ENCODE data around the gene FOXR1.
"Not testable (repeated sequence)": the region's sequence is repeated elsewhere in the genome, so short reads cannot be mapped to it uniquely, and the experiment has no call there.

The FOXR1 gene

GRCh38 chr11:118956094-118956846 is 15.3 kb upstream of the FOXR1 start, which contains the start of gene UPK2:
TSS of gene UPK2 (plus strand) at chr11:118956298. CDS start at chr11:118956351, 53 bp downstream.
- TF ChIP-seq TAF1 (IDR thresholded peaks at IDR 0.05; ENCODE audit: borderline replicate concordance, low read depth, low read length) (no peak), POLR2A (IDR thresholded peaks at IDR 0.05; ENCODE audit: low read depth, low read length) (no peak), POLR2AphosphoS5 (IDR thresholded peaks at IDR 0.05; ENCODE audit: low read depth, low read length) (no peak)
- DNase-seq (ENCODE audit: insufficient read length) = peak; percentile 98
- peak; percentile 91 for FAIRE-seq

- DNase-seq (ENCODE audit: insufficient read length) = no peak
- no peak for TF ChIP-seq POLR2A (IDR thresholded peaks at IDR 0.05; ENCODE audit: low read depth, low read length)
- TF ChIP-seq POLR2AphosphoS5 (IDR thresholded peaks at IDR 0.05; ENCODE audit: low read depth, low read length) = no peak
- TF ChIP-seq TAF1 (IDR thresholded peaks at IDR 0.05; ENCODE audit: borderline replicate concordance, low read depth, low read length) = no peak
- no peak for FAIRE-seq
Measured at GRCh38 chr11:118956847-118957469, 14.6 kb upstream of the FOXR1 start.

GRCh38 chr11:118957549-118957948 is 14.0 kb upstream of the FOXR1 start:
- no peak for DNase-seq (ENCODE audit: insufficient read length)
- no peak for FAIRE-seq
- TF ChIP-seq TAF1 (IDR thresholded peaks at IDR 0.05; ENCODE audit: borderline replicate concordance, low read depth, low read length) = no peak
- no peak for TF ChIP-seq POLR2A (IDR thresholded peaks at IDR 0.05; ENCODE audit: low read depth, low read length)
- no peak for TF ChIP-seq POLR2AphosphoS5 (IDR thresholded peaks at IDR 0.05; ENCODE audit: low read depth, low read length)

GRCh38 chr11:118957968-118958367 is 13.6 kb upstream of the FOXR1 start:
- TF ChIP-seq TAF1 (IDR thresholded peaks at IDR 0.05; ENCODE audit: borderline replicate concordance, low read depth, low read length) (no peak), POLR2A (IDR thresholded peaks at IDR 0.05; ENCODE audit: low read depth, low read length) (no peak), POLR2AphosphoS5 (IDR thresholded peaks at IDR 0.05; ENCODE audit: low read depth, low read length) (no peak)
- DNase-seq (ENCODE audit: insufficient read length) (no peak), FAIRE-seq (no peak)

- TF ChIP-seq TAF1 (IDR thresholded peaks at IDR 0.05; ENCODE audit: borderline replicate concordance, low read depth, low read length) = no peak
- TF ChIP-seq POLR2A (IDR thresholded peaks at IDR 0.05; ENCODE audit: low read depth, low read length) = no peak
- no peak for TF ChIP-seq POLR2AphosphoS5 (IDR thresholded peaks at IDR 0.05; ENCODE audit: low read depth, low read length)
- DNase-seq (ENCODE audit: insufficient read length) = no peak
- no peak for FAIRE-seq
Measured at GRCh38 chr11:118958577-118958976, 13.0 kb upstream of the FOXR1 start.

GRCh38 chr11:118961189-118961588 is 10.4 kb upstream of the FOXR1 start:
- TF ChIP-seq POLR2A (IDR thresholded peaks at IDR 0.05; ENCODE audit: low read depth, low read length) = no peak
- TF ChIP-seq TAF1 (IDR thresholded peaks at IDR 0.05; ENCODE audit: borderline replicate concordance, low read depth, low read length) = no peak
- TF ChIP-seq POLR2AphosphoS5 (IDR thresholded peaks at IDR 0.05; ENCODE audit: low read depth, low read length) = no peak
- FAIRE-seq = no peak
- DNase-seq (ENCODE audit: insufficient read length) = no peak

GRCh38 chr11:118961591-118961990 is 10.0 kb upstream of the FOXR1 start:
- no peak for FAIRE-seq
- DNase-seq (ENCODE audit: insufficient read length) = no peak
- TF ChIP-seq TAF1 (IDR thresholded peaks at IDR 0.05; ENCODE audit: borderline replicate concordance, low read depth, low read length) (no peak), POLR2AphosphoS5 (IDR thresholded peaks at IDR 0.05; ENCODE audit: low read depth, low read length) (no peak), POLR2A (IDR thresholded peaks at IDR 0.05; ENCODE audit: low read depth, low read length) (no peak)

- FAIRE-seq; DNase-seq (ENCODE audit: insufficient read length): not testable (repeated sequence)
Measured at GRCh38 chr11:118969508-118969907, 2.1 kb upstream of the FOXR1 start.

GRCh38 chr11:118973985-118974384 is 2.4 kb downstream of the FOXR1 start:
- no peak for TF ChIP-seq POLR2AphosphoS5 (IDR thresholded peaks at IDR 0.05; ENCODE audit: low read depth, low read length)
- TF ChIP-seq TAF1 (IDR thresholded peaks at IDR 0.05; ENCODE audit: borderline replicate concordance, low read depth, low read length) = no peak
- no peak for TF ChIP-seq POLR2A (IDR thresholded peaks at IDR 0.05; ENCODE audit: low read depth, low read length)
- DNase-seq (ENCODE audit: insufficient read length) (no peak), FAIRE-seq (no peak)

- DNase-seq (ENCODE audit: insufficient read length) = no peak
- no peak for TF ChIP-seq POLR2A (IDR thresholded peaks at IDR 0.05; ENCODE audit: low read depth, low read length)
- TF ChIP-seq TAF1 (IDR thresholded peaks at IDR 0.05; ENCODE audit: borderline replicate concordance, low read depth, low read length) = no peak
- TF ChIP-seq POLR2AphosphoS5 (IDR thresholded peaks at IDR 0.05; ENCODE audit: low read depth, low read length) = no peak
- FAIRE-seq = no peak
Measured at GRCh38 chr11:118975771-118976709, 4.5 kb downstream of the FOXR1 start.

- DNase-seq (ENCODE audit: insufficient read length) = no peak
- TF ChIP-seq POLR2A (IDR thresholded peaks at IDR 0.05; ENCODE audit: low read depth, low read length) = no peak
- FAIRE-seq = no peak
Measured at GRCh38 chr11:118979434-118979833, 7.9 kb downstream of the FOXR1 start.

All from GM12892 (cell line).